Measurements from ENCODE around the gene CCR1.

The CCR1 gene

GRCh38 chr3:46203681-46204080 lies 4.4 kb downstream of the CCR1 start:
- no peak for TF ChIP-seq ZNF274 (IDR thresholded peaks at IDR 0.05; ENCODE audit: low read depth, low read length)
- H3K4me3 ChIP-seq (ENCODE audit: low read length) = no peak overlapping the region

GRCh38 chr3:46202535-46202934 lies 5.6 kb downstream of the CCR1 start:
- TF ChIP-seq ZNF274 (IDR thresholded peaks at IDR 0.05; ENCODE audit: low read depth, low read length) = no peak
- no peak overlapping the region for H3K4me3 ChIP-seq (ENCODE audit: low read length)

- no peak overlapping the region for H3K4me3 ChIP-seq (ENCODE audit: low read length)
- TF ChIP-seq ZNF274 (IDR thresholded peaks at IDR 0.05; ENCODE audit: low read depth, low read length) = no peak
Observed at GRCh38 chr3:46200790-46201189, 7.3 kb downstream of the CCR1 start.

- no peak overlapping the region for H3K4me3 ChIP-seq (ENCODE audit: low read length)
- TF ChIP-seq ZNF274 (IDR thresholded peaks at IDR 0.05; ENCODE audit: low read depth, low read length) = no peak
Observed at GRCh38 chr3:46200211-46200610, 7.9 kb downstream of the CCR1 start.

DNA sequence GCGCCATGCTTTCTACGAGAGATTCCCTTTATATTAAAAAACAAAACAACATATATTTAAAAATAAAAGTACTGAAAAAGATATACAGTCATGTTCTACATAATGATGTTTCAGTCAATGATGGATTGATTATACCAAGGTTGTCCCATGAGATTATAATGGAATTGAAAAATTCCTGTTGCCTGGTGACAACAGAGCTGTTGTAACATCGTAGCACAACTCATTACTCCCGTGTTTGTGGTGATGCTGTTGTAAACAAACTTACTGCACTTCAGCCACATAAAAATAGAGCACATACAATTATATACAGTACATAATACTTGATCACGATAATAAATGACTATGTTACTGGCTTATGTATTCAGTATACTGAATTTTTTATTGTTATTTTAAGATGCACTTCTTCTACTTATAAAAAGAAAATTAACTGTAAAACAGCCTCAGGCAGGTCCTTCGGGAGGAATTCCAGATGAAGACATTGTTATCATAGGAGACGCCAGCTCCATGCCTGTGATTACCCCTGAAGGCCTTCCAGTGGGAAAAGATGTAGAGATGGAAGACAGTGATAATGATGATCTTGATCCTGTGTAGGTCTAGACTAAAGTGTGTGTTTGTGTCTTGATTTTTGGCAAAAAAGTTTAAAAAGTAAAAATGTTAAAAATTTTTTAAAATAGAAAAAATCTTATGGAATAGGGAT lies 11.7 kb downstream of the CCR1 start:
- TF ChIP-seq ZNF274 (IDR thresholded peaks at IDR 0.05; ENCODE audit: low read depth, low read length) = no peak
- H3K4me3 ChIP-seq (ENCODE audit: low read length) = no peak overlapping the region

GRCh38 chr3:46194868-46195553 lies 13.1 kb downstream of the CCR1 start:
- TF ChIP-seq ZNF274 (IDR thresholded peaks at IDR 0.05; ENCODE audit: low read depth, low read length) = no peak

GRCh38 chr3:46193436-46193835 lies 14.7 kb downstream of the CCR1 start:
- no peak overlapping the region for H3K4me3 ChIP-seq (ENCODE audit: low read length)
- no peak for TF ChIP-seq ZNF274 (IDR thresholded peaks at IDR 0.05; ENCODE audit: low read depth, low read length)

More at GRCh38 chr3:46194868-46195553, 13.1 kb downstream of the CCR1 start:
- no peak overlapping the region for H3K4me3 ChIP-seq (ENCODE audit: low read length)

GRCh38 chr3:46192939-46193338 lies 15.2 kb downstream of the CCR1 start:
- no peak for TF ChIP-seq ZNF274 (IDR thresholded peaks at IDR 0.05; ENCODE audit: low read depth, low read length)
- no peak overlapping the region for H3K4me3 ChIP-seq (ENCODE audit: low read length)

DNA sequence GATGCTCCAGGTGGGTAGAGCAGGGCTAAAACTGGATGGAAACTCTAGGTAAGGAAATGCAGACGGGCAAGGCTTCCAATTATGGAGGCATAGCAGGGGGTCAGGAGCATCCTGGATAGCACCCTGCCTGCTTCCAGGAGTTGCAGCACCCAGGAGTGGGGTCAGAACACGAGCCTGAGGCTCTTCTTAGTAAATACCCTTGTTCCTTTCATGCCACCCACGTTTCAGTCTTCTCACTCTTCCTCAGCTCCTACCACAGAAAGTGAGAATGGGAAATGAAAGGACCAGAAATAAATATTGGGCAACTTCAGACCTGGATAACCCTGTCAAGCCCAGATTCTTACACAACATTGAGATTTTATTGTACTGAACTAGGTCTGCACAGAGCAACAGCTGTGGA lies 16.4 kb downstream of the CCR1 start:
- no peak for TF ChIP-seq ZNF274 (IDR thresholded peaks at IDR 0.05; ENCODE audit: low read depth, low read length)
- no peak overlapping the region for H3K4me3 ChIP-seq (ENCODE audit: low read length)

DNA sequence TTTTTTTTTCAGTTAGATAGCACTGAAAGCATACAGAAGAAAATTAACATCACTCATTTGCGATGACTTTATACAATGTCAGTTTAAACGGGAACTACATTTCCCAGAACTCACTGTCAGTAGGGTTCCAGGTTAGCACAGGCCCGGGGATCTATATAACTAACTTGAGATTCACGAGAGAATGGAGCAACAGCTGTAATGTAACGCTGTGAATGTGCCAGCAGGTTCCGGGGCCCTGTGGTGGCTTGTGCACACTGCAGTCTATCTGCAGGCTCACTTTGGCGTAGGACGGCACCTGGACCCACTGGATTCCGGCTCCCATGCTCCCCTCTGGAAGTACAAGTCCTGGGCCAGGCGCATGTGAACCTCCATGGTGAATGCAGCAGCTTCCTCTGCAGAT lies 19.4 kb downstream of the CCR1 start:
- no peak overlapping the region for H3K4me3 ChIP-seq (ENCODE audit: low read length)
- no peak for TF ChIP-seq ZNF274 (IDR thresholded peaks at IDR 0.05; ENCODE audit: low read depth, low read length)

DNA sequence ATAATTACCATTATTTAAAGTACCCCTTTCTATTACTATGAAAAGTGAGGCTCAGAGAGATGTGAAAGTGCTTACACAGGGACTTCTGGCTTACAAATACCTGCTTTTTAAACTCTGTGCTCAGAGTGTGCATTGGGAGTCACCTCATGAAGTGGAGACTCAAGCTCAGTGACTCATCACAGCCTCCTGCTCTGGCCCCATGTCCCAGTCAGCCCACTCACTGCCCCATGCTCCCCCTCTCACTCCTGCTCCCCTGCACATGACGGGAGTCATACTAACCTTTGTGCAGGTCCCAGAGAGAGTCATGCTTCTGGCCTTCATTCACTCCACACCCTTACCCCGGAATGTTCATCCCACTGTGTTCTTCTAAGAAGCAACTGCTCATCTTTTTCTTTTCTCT lies 20.2 kb downstream of the CCR1 start:
- H3K4me3 ChIP-seq (ENCODE audit: low read length) = no peak overlapping the region; the same call in 1 of the 2 replicates
- no peak for TF ChIP-seq ZNF274 (IDR thresholded peaks at IDR 0.05; ENCODE audit: low read depth, low read length)

GRCh38 chr3:46187341-46187700 lies 20.8 kb downstream of the CCR1 start:
- TF ChIP-seq ZNF274 (IDR thresholded peaks at IDR 0.05; ENCODE audit: low read depth, low read length) = no peak
- peak overlapping the region; percentile 14; the same call in 1 of the 2 replicates for H3K4me3 ChIP-seq (ENCODE audit: low read length)

- H3K4me3 ChIP-seq (ENCODE audit: low read length) = no peak overlapping the region; the same call in 1 of the 2 replicates
- no peak for TF ChIP-seq ZNF274 (IDR thresholded peaks at IDR 0.05; ENCODE audit: low read depth, low read length)
Observed at GRCh38 chr3:46186471-46187340, 21.4 kb downstream of the CCR1 start.

DNA sequence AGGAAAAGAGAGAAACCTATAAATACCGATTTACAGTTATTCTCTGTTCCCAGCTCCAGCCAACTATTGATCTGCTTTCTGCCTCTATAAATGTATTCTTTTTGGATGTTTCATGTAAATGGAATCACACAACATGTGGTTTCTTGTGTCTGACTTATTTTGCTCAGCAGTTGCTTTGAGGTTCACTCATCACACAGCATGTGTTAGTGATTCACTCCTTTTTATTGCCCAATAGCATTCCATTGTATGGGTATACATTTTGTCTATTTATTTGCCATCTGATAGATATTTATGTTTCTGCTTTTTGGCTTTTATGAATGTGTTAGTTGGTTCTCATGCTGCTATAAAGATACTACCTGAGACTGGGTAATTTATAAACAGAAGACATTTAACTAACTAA lies 23.6 kb downstream of the CCR1 start:
- H3K4me3 ChIP-seq (ENCODE audit: low read length) = no peak overlapping the region
- TF ChIP-seq ZNF274 (IDR thresholded peaks at IDR 0.05; ENCODE audit: low read depth, low read length) = no peak
